Suprapubic skin (tissue), 4 donors: Measurements from ENCODE around the gene FADS6. TPM values are rescaled to one million over a fixed set of nuclear protein-coding genes. Genes with fewer than 3 reads are reported as not detected.
A peak's percentile ranks its signal among the peaks of the same experiment; 100 is the strongest.

Experiments
- DNase-seq, 2 donors: peaks; one replicate each; pipeline ENCODE4 v3.0.0-alpha.2; 2019; ENCODE audit warnings: low spot score in 2 of 2
- H3K27ac ChIP-seq: fragments of 200-600 bp; sonication (generic); one replicate; pipeline ENCODE4 v1.5.1; 2019
- H3K27me3 ChIP-seq: fragments of 200-600 bp; sonication (generic); one replicate; pipeline ENCODE4 v1.5.1; 2019
- H3K36me3 ChIP-seq: fragments of 200-600 bp; sonication (generic); one replicate; pipeline ENCODE4 v1.5.1; 2019
- H3K4me1 ChIP-seq: fragments of 200-600 bp; sonication (generic); one replicate; pipeline ENCODE4 v1.5.1; 2019
- H3K4me3 ChIP-seq: fragments of 200-600 bp; sonication (generic); one replicate; pipeline ENCODE4 v1.5.1; 2019; ENCODE audit warnings: mild to moderate bottlenecking
- H3K9me3 ChIP-seq: fragments of 200-600 bp; sonication (generic); one replicate; pipeline ENCODE4 v1.5.1; 2019
- EP300 ChIP-seq: sonication (generic); formaldehyde crosslinking; IDR thresholded peaks from one replicate; pipeline ENCODE4 v1.6.1; 2017; ENCODE audit warnings: antibody characterized with exemption
- POLR2A ChIP-seq, 2 donors: fragments of 450-650 bp; IDR thresholded peaks; one replicate each; pipeline ENCODE4 v1.6.1; 2017; ENCODE audit warnings: antibody characterized with exemption in 2 of 2, mild to moderate bottlenecking in 2 of 2, moderate library complexity in 2 of 2
- POLR2AphosphoS5 ChIP-seq, 3 donors: sonication (generic); formaldehyde crosslinking; IDR thresholded peaks; one replicate each; pipeline ENCODE4 v1.6.1; 2017; ENCODE audit warnings: antibody characterized with exemption in 3 of 3
- WGBS: methylation state at CpG from one replicate; pipeline ENCODE4 v1.1.5; 2018; 5-methylcytosine and 5-hydroxymethylcytosine counted together
- total RNA-seq, 4 donors: library from RNA; depleted of rRNA; stranded (reverse); fragments of >200 nt; gene quantifications; one replicate each; pipeline ENCODE4 v1.1.0, GENCODE V29; 2016
- TF ChIP-seq, protein P1 (sequence below), 2 donors: fragments of 200-600 bp in 1 of 2; fragments of 450-650 bp in 1 of 2; sonication (generic) in 1 of 2; IDR thresholded peaks; one replicate each; pipeline ENCODE4 v1.5.1; 2016 to 2019; ENCODE audit warnings: antibody characterized with exemption in 2 of 2, mild to moderate bottlenecking in 1 of 2, moderate library complexity in 1 of 2

FADS6 gene
- total RNA-seq, 4 donors from 2014 or later = 4.9 to 11.6 (median 8.1) TPM

DNA sequence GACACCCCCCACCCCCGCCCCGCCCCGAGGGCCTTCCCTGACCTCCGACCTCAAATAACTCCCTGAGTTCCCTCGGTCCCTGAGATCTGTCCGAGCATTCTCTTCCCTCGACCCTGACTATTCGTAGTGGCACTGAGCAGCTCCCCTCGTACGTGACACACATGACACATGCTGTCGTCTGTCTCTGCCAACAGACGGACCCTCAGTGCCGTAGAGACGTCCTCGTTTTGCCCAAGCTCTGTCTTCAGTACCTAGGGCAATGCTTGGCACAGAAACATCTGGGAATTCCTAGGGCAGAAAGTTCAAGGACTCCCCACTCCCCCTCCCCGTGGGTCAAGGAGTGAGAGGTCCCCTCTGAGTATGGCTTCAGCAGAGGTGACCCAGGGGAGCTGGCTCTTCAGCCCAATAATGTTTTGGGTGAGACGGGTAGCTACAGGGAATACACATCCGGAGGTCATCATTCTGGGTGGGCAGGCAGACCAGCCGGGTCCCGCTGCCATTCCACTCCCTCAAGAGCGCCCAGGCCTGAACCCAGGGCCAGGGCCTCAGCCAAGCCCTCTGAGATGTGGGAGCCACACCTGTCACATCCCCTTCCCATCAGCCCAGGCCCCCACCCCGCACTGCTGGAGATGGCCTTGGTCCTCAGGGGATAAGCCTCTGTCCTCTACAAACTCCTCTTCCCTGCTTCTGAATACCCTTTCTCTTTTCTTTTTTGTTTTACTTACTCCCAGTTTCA, 671 bp upstream of the FADS6 start:
- H3K4me1 ChIP-seq = peaks cover 19% of the 10 kb centered on the region
- no peak for DNase-seq
- WGBS = 28% methylated on average over 15 of the region's 22 CpGs
- TF ChIP-seq EP300 (no peak), POLR2AphosphoS5 (IDR thresholded peaks at IDR 0.05) (no peak), POLR2A (IDR thresholded peaks at IDR 0.05) (no peak)
- TF ChIP-seq, protein P1, sequence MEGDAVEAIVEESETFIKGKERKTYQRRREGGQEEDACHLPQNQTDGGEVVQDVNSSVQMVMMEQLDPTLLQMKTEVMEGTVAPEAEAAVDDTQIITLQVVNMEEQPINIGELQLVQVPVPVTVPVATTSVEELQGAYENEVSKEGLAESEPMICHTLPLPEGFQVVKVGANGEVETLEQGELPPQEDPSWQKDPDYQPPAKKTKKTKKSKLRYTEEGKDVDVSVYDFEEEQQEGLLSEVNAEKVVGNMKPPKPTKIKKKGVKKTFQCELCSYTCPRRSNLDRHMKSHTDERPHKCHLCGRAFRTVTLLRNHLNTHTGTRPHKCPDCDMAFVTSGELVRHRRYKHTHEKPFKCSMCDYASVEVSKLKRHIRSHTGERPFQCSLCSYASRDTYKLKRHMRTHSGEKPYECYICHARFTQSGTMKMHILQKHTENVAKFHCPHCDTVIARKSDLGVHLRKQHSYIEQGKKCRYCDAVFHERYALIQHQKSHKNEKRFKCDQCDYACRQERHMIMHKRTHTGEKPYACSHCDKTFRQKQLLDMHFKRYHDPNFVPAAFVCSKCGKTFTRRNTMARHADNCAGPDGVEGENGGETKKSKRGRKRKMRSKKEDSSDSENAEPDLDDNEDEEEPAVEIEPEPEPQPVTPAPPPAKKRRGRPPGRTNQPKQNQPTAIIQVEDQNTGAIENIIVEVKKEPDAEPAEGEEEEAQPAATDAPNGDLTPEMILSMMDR (IDR thresholded peaks at IDR 0.05) = no peak
- peaks cover 46% of the 10 kb centered on the region for H3K27me3 ChIP-seq
- H3K27ac ChIP-seq = no peak overlapping the region
- H3K36me3 ChIP-seq = no peaks in the 10 kb centered on the region
- peak overlapping the region; percentile 54 for H3K4me3 ChIP-seq
- H3K9me3 ChIP-seq = no peaks in the 10 kb centered on the region

DNA sequence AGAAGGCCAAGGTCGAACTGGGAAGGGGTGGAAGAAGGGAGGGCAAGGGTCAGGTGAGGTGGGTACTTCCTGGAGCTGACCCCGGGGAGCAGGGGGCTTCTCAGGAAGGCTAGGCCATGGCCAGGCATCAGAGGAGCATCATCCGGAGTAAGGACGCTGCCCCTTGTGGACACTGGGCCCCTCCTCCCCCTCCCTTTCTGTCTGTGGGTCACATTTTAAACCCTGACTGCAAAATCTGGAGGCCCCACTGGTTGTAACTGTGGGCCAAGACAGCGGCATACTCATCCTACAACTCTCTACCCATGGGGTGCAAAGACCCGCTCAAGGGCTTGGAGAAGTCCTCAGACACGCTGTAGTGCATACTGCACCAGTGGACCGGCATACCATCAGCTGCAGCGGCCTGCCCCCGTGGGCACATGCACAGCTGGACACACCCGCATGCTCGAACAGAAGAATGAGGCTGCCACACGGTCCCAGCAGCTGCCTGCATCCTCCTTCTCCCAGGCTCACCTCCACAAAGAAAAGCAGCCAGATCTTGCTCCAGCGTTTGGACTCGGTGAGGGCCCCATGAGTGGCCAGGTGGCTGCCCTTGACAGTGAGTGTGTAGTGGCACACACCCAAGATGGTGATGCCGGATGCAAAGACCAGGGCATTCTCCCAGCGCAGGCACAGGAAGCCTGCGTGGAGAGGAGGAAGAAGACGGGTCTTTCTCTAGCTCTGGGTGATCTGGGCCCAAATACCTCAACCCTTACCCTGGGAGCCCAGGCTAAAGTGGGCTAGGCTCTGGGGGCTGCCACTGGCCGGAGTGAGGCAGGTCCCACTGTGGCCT, 1.2 kb downstream of the FADS6 start:
- H3K4me3 ChIP-seq = no peak overlapping the region
- no peaks in the 10 kb centered on the region for H3K9me3 ChIP-seq
- DNase-seq = no peak
- no peaks in the 10 kb centered on the region for H3K36me3 ChIP-seq
- WGBS = 74% methylated on average over 14 of the region's 20 CpGs
- peaks cover 15% of the 10 kb centered on the region for H3K4me1 ChIP-seq
- TF ChIP-seq, protein P1 (IDR thresholded peaks at IDR 0.05) = no peak
- TF ChIP-seq POLR2A (IDR thresholded peaks at IDR 0.05) (no peak), EP300 (no peak), POLR2AphosphoS5 (IDR thresholded peaks at IDR 0.05) (no peak)
- H3K27ac ChIP-seq = no peak overlapping the region
- peaks cover 46% of the 10 kb centered on the region for H3K27me3 ChIP-seq

DNA sequence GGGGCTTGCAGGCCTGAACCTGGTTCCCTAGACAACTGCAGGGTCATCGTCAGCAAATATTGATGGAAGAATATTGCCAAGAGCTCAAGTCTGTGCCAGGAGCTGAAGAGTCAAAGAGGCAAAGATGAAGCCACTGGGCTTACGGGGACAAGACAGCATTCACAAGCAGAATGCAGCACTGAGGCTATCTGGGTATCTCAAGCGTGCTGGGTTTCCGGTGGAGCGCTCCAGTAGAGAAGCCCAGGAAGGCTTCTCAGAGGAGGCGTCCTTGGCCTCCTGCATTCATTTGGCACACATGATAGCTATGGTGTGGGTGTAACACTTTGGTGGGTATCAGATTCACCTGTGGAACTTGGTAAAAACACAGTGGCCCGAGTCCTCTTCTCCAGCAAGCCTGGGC, 2.9 kb downstream of the FADS6 start:
- no peak for TF ChIP-seq EP300
- TF ChIP-seq POLR2AphosphoS5 (IDR thresholded peaks at IDR 0.05) = no peak
- TF ChIP-seq, protein P1 (IDR thresholded peaks at IDR 0.05) = no peak
- no peak for TF ChIP-seq POLR2A (IDR thresholded peaks at IDR 0.05)
- no peak for DNase-seq
- no peak overlapping the region for H3K27ac ChIP-seq
- H3K36me3 ChIP-seq = no peaks in the 10 kb centered on the region
- 98% methylated on average over 7 of the region's 7 CpGs for WGBS
- H3K27me3 ChIP-seq = peaks cover 44% of the 10 kb centered on the region
- no peaks in the 10 kb centered on the region for H3K9me3 ChIP-seq
- no peak overlapping the region for H3K4me3 ChIP-seq
- peaks cover 15% of the 10 kb centered on the region for H3K4me1 ChIP-seq

DNA sequence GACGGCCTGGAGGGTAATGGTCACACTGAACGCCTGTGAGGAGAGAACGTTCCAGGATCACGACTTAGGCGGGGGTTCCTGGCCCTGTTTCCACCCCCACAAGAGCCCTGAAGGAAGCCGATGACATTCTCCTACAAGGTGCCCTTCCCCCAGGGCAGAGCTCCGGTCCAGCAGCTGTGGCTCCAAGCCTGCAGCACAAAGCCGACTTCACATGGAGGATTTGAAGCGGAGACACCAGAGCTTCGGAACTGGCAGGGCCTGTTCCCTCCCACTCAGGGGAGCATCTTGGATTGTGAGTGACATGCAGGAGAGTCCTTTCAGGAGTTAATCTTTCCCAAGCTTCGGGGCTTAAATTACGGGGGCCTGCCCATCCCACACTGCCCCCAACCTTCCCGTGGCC, 5.0 kb downstream of the FADS6 start:
- Histone ChIP-seq H3K27ac (no peak overlapping the region), H3K9me3 (no peaks in the 10 kb centered on the region), H3K27me3 (peaks cover 31% of the 10 kb centered on the region), H3K4me3 (no peak overlapping the region), H3K4me1 (peaks cover 10% of the 10 kb centered on the region), H3K36me3 (no peaks in the 10 kb centered on the region)
- WGBS = 45% methylated on average over 10 of the region's 13 CpGs
- TF ChIP-seq, protein P1 (IDR thresholded peaks at IDR 0.05) = no peak
- TF ChIP-seq EP300 = no peak
- TF ChIP-seq POLR2AphosphoS5 (IDR thresholded peaks at IDR 0.05) = no peak
- no peak for TF ChIP-seq POLR2A (IDR thresholded peaks at IDR 0.05)
- no peak for DNase-seq

DNA sequence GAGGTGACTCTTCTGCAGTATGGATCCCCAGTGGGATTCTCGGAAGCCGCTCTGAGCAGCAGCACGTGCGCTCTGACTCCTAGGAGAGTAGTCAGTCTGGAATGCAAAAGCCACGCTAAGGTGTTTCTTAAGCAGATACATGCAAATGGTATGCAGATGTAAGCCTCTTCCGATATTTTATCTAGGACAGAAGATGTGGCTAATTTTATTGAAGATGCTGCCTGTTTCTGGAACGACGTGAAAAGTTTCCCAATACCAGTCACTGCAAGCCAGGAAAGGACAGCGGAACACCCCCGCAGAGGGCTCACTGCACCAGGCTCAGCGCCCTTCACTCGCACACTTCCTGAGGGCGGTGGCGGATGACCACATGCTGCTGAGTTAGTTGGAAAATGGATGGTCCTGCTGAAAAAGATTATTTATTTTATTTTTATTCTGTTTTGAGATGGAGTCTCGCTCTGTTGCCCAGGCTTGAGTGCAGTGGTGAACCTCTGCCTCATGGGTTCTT, 10.1 kb downstream of the FADS6 start:
- H3K36me3 ChIP-seq = no peaks in the 10 kb centered on the region
- peaks cover 3% of the 10 kb centered on the region for H3K4me1 ChIP-seq
- TF ChIP-seq, protein P1 (IDR thresholded peaks at IDR 0.05) = no peak
- TF ChIP-seq POLR2A (IDR thresholded peaks at IDR 0.05) = no peak
- TF ChIP-seq POLR2AphosphoS5 (IDR thresholded peaks at IDR 0.05) = no peak
- TF ChIP-seq EP300 = no peak
- H3K27me3 ChIP-seq = peaks cover 20% of the 10 kb centered on the region
- no peak overlapping the region for H3K27ac ChIP-seq
- no peak for DNase-seq
- 82% methylated on average over 15 of the region's 15 CpGs for WGBS
- H3K4me3 ChIP-seq = no peak overlapping the region
- H3K9me3 ChIP-seq = no peaks in the 10 kb centered on the region
